Calu3 (cell line): ENCODE results near the gene SUN3. TPM values are rescaled to one million over a fixed set of nuclear protein-coding genes. Genes with fewer than 3 reads are reported as not detected.

ENCODE experiments used
- BruUV-seq: library from RNA; stranded (reverse); fragments of 400-500 nt; replicated peaks from 2 replicates; lab custom pipeline; 2021; lab: Mats Ljungman, UMichigan
- CTCF ChIA-PET: fragments of 300-600 bp; sonication (Branson Sonifier 250); formaldehyde crosslinking; loops from one replicate; lab custom pipeline; 2022; ENCODE audit warnings: antibody characterized with exemption; lab: Charles Lee
- DNase-seq: peaks from one replicate; pipeline ENCODE4 v3.0.0; 2022
- H3K27ac Mint-ChIP-seq: one replicate; pipeline ENCODE4 v1.8.0; 2022; ENCODE audit warnings: mixed read lengths; ENCODE audit not compliant: unreplicated experiment
- H3K27me3 Mint-ChIP-seq: one replicate; pipeline ENCODE4 v1.8.0; 2022; ENCODE audit warnings: mixed read lengths; ENCODE audit not compliant: unreplicated experiment
- H3K36me3 Mint-ChIP-seq: one replicate; pipeline ENCODE4 v1.8.0; 2022; ENCODE audit warnings: mild to moderate bottlenecking, moderate library complexity, mixed read lengths; ENCODE audit not compliant: insufficient read depth, unreplicated experiment
- H3K4me1 Mint-ChIP-seq: one replicate; pipeline ENCODE4 v1.8.0; 2022; ENCODE audit warnings: mild to moderate bottlenecking, low read depth, mixed read lengths; ENCODE audit not compliant: unreplicated experiment
- H3K4me3 Mint-ChIP-seq: one replicate; pipeline ENCODE4 v1.8.0; 2022; ENCODE audit warnings: mild to moderate bottlenecking, low read depth, moderate library complexity, mixed read lengths; ENCODE audit not compliant: unreplicated experiment
- H3K9me3 Mint-ChIP-seq: one replicate; pipeline ENCODE4 v1.8.0; 2022; ENCODE audit warnings: low read depth, mixed read lengths; ENCODE audit not compliant: unreplicated experiment
- intact Hi-C: fragments of 100-400 bp; cut with micrococcal nuclease; formaldehyde crosslinking; loops from one replicate; pipeline ENCODE4 v1.10.0; 2022; ENCODE audit not compliant: unreplicated experiment
- total RNA-seq: library from RNA; stranded (reverse); gene quantifications from 2 replicates; pipeline ENCODE4 v1.2.3, GENCODE V29; 2022
- TF ChIP-seq, protein P1 (sequence below): fragments of 200-600 bp; IDR thresholded peaks from one replicate; pipeline ENCODE4 v1.8.0; 2022; ENCODE audit warnings: antibody characterized with exemption; ENCODE audit not compliant: unreplicated experiment

SUN3 gene
- total RNA-seq, 1 experiment from 2014 or later: 1.8 TPM

DNA sequence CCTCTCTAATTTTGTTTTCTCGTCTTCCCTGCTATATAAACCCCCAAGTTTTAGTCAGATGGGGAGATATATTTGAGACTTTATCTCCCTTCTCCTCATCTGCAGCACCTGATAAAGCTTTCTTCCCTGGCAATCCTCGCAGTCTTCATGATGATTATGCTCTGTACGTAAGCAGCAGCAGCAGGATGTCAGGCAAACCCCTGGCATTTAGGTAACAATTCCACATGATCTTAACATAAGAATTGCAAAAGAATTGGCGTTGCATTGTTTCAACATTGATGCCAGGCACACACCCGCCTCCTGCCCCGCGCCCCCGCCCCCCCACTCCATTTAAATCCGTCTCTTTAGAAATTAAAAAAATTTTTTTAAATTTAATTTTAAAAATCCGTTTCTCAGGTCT lies 86.8 kb downstream of the SUN3 start:
- DNase-seq: no peak
- H3K4me3 Mint-ChIP-seq: no peak overlapping the region
- BruUV-seq: no TSS peak
- H3K27me3 Mint-ChIP-seq: no peaks in the 10 kb centered on the region
- TF ChIP-seq, protein P1, sequence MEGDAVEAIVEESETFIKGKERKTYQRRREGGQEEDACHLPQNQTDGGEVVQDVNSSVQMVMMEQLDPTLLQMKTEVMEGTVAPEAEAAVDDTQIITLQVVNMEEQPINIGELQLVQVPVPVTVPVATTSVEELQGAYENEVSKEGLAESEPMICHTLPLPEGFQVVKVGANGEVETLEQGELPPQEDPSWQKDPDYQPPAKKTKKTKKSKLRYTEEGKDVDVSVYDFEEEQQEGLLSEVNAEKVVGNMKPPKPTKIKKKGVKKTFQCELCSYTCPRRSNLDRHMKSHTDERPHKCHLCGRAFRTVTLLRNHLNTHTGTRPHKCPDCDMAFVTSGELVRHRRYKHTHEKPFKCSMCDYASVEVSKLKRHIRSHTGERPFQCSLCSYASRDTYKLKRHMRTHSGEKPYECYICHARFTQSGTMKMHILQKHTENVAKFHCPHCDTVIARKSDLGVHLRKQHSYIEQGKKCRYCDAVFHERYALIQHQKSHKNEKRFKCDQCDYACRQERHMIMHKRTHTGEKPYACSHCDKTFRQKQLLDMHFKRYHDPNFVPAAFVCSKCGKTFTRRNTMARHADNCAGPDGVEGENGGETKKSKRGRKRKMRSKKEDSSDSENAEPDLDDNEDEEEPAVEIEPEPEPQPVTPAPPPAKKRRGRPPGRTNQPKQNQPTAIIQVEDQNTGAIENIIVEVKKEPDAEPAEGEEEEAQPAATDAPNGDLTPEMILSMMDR: no peak
- peaks cover 13% of the 10 kb centered on the region for H3K4me1 Mint-ChIP-seq
- no peaks in the 10 kb centered on the region for H3K36me3 Mint-ChIP-seq
- H3K9me3 Mint-ChIP-seq: no peaks in the 10 kb centered on the region
- H3K27ac Mint-ChIP-seq: no peak overlapping the region
- intact Hi-C loops: no loop called here
- CTCF ChIA-PET: interaction anchor here (0.6 to 5.4 kb wide), 4 partner anchors 13 to 676 kb away, joined by 3 to 36 read pairs (median 4); no protein-coding TSS in a partner anchor

DNA sequence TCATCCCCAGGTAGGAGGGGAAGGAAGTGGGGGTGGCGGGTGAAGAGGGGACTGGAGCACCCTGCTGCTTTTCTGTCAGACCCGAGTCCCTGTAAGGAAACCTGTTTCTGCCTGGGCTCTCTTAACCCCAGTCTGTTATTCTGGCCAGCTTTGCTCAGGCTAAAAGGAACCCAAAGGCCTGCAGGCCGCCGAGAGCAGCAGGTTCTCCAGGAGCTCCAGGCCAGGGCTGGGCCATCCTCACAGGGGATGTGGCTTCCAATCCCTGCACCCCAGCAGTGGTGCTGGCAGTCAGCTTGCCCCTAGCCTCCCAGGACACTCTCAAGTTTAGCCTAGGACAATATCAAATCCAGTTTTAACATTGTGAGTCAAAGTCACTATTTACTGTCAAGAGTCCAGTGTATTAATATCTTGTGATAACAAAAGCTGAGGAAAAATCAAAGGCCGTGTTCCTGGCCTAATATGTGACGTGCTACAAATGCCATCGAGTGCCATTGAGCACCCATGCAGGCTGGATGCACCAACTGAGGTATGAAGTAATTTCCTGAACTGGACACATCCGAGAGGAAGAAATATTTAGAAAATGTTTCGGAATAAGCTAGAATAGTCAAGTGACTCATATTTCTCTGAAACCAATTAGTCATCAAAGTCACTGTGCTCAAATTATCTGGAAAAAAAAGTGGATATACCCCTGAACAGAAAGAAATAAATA lies 87.6 kb downstream of the SUN3 start:
- peaks cover 13% of the 10 kb centered on the region for H3K4me1 Mint-ChIP-seq
- CTCF ChIA-PET: interaction anchor here (0.6 to 5.4 kb wide), 4 partner anchors 12 to 675 kb away, joined by 3 to 36 read pairs (median 4); no protein-coding TSS in a partner anchor
- TF ChIP-seq, protein P1: no peak
- no peak overlapping the region for H3K27ac Mint-ChIP-seq
- intact Hi-C loops: no loop called here
- no peaks in the 10 kb centered on the region for H3K36me3 Mint-ChIP-seq
- no peak overlapping the region for H3K4me3 Mint-ChIP-seq
- BruUV-seq: no TSS peak
- no peaks in the 10 kb centered on the region for H3K9me3 Mint-ChIP-seq
- H3K27me3 Mint-ChIP-seq: no peaks in the 10 kb centered on the region
- DNase-seq: no peak

DNA sequence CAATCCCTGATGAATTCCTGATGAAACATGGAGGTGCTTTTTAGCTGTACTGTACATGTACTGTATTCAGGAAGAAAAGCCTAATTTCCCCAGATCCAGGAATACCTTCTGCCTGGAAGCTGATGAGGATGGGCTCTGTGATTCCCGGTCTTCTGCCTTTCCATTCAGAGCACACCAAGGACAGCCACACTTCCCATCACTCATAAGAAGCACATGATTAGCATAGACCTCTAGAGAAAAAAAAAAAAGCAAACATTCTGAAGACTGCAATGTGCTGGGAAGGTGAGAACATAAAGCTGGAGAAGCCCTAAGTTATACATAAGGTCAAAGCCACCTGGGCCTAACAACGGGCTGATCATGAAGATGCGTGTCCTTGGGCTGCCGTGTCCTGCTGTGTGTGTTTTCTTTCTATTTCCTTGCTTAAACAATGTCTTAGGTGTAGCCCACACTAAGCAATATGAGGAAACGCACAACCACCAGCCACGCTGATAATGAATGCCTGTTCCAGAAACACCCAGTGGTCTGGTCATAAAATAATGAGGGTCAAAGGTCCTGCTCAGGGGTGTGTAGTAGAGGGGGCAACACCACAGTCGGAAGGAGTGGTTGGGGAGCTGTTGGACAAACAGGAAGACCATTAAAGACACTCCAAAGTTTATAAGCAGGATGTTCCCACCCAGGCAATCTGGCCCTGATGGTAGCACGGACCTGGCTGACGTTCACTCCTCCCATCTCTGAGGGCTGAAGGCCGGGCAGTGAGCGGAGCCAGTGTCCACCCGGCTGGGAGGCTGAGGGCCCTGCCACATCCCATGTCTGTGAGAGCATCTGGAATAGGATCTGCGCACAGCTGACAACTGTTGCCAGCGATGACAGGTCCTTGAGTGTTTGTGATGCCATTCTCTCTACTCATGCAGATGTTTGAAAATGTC lies 88.6 kb downstream of the SUN3 start:
- DNase-seq: no peak
- no TSS peak for BruUV-seq
- TF ChIP-seq, protein P1: no peak
- H3K9me3 Mint-ChIP-seq: no peaks in the 10 kb centered on the region
- no peaks in the 10 kb centered on the region for H3K27me3 Mint-ChIP-seq
- H3K4me1 Mint-ChIP-seq: peaks cover 13% of the 10 kb centered on the region
- CTCF ChIA-PET: interaction anchor here (1.9 to 5.4 kb wide), 2 partner anchors 505 to 674 kb away, joined by 6 to 36 read pairs; no protein-coding TSS in a partner anchor
- no peaks in the 10 kb centered on the region for H3K36me3 Mint-ChIP-seq
- no peak overlapping the region for H3K4me3 Mint-ChIP-seq
- H3K27ac Mint-ChIP-seq: no peak overlapping the region
- intact Hi-C loops: no loop called here

DNA sequence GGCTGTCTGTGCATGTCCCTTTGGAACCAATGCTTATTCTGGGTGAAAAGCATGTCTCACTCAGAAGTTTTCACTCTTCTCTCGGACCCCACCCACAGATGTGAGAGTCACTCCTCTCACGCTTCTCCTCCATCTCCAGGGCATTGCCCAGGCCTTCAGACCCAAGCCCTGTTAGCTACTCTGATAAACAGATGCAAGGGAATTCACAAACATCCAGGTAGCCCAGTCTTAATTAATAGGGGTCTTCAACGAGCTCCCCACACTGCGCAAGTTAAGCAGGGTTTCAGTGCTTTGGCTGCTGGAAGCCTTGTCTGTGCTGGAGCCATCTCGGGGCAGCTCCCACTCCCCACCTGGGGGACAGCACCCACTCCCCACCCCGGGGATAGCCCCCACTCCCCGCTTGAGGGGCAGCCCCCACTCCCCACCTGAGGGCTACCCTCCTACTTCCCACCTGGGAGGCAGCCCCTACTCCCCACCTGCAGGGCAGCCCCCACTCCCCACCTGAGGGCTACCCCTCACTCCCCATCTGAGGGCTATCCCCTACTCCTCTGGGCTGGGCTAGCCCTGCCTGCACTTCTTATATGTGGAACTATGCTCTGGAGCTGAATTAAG lies 89.4 kb downstream of the SUN3 start:
- Mint-ChIP-seq H3K4me1 (peaks cover 13% of the 10 kb centered on the region), H3K27me3 (no peaks in the 10 kb centered on the region), H3K4me3 (no peak overlapping the region), H3K9me3 (no peaks in the 10 kb centered on the region), H3K27ac (no peak overlapping the region), H3K36me3 (no peaks in the 10 kb centered on the region)
- no TSS peak for BruUV-seq
- intact Hi-C loops: loop anchor here (1.0 kb wide), 1 partner anchor 673 kb away; no protein-coding TSS in a partner anchor
- no peak for DNase-seq
- CTCF ChIA-PET: interaction anchor here (1.9 to 5.4 kb wide), 2 partner anchors 504 to 673 kb away, joined by 6 to 36 read pairs; no protein-coding TSS in a partner anchor
- TF ChIP-seq, protein P1: no peak
